Heart left ventricle (tissue), 13 donors: ENCODE results near the gene TPR.

ENCODE experiments used
- CTCF ChIP-seq, 12 donors: fragments of 200-600 bp; sonication (generic) in 4 of 12; IDR thresholded peaks; one replicate each; pipeline versions ENCODE4 v1.5.0 to v1.8.0; 2018 to 2022; ENCODE audit warnings: antibody characterized with exemption in 12 of 12, mild to moderate bottlenecking in 5 of 12
- POLR2A ChIP-seq, 2 donors: fragments of 450-650 bp; IDR thresholded peaks; one replicate each; pipeline ENCODE4 v1.6.1; 2017; ENCODE audit warnings: antibody characterized with exemption in 2 of 2, mild to moderate bottlenecking in 2 of 2, moderate library complexity in 2 of 2
- donor health status: ischemic (EF 13 %, LVEDD 7.1; RV severe dilation, severe dysfunction).
- donor health status: DM: no; HTN: yes; CAD: no.
- donor health status: DM: no; HTN: no; CAD: no.
- donor health status: ischemic (EF 25% LVEDD 6.9; RV normal size, moderate dysfunction).
- donor health status: ischemic (EF 25% LVEDD 5.7; RV mildly dilated, moderate dysfunction).
- donor health status: ischemic (EF 35%, LVEDD 5.7; RV mildly dilated, moderate dysfunction).
- donor health status: nonischemic (EF 11% LVEDD 7.7; RV severe dilation, severe dysfunction).
- donor health status: DM: yes; HTN: yes; CAD: no.
- donor health status: PGD.
- donor health status: ischemic (EF 29% LVEDD 5.4; RV normal size, mild dysfunction).
- donor health status: nonischemic (EF 23%, LVEDD 6.1; RV moderate dilation, normal function).

DNA sequence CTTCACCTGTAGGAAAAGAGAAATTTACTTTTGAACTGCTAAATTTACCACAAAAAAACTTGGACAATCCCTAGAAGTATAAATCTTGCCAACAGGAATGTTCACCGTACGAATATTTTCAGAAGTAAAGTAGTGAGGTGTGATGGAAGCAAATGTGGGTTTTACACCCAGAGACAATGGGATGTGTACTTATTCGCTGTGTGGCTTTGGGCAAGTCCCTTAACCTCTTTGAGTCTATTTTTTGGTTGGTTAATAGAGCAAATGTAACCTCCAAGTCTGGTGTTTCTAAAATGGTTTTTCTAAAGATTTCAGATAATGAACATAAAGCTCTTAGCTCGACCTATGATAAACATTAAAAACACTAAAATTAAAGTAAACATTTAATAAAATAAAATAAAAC lies 51.2 kb downstream of the TPR start:
- TF ChIP-seq CTCF (IDR thresholded peaks at IDR 0.05), result no peak
- no peak for TF ChIP-seq POLR2A (IDR thresholded peaks at IDR 0.05)
